Karpas-422 (cell line): Measurements from ENCODE around the gene ADCY7. TPM values are rescaled to one million over a fixed set of nuclear protein-coding genes. Genes with fewer than 3 reads are reported as not detected.

Experiments used
- DNase-seq: peaks from one replicate; pipeline ENCODE4 v3.0.0-alpha.2; 2015
- H2AFZ ChIP-seq: fragments of 200-600 bp; sonication (generic); 2 replicates; pipeline ENCODE4 v1.6.1; 2014; ENCODE audit warnings: antibody characterized with exemption, low read length, mixed read lengths
- H3K27ac ChIP-seq: fragments of 200-600 bp; sonication (generic); 2 replicates; pipeline ENCODE4 v1.5.1; 2014; ENCODE audit warnings: mild to moderate bottlenecking, low read length, moderate library complexity
- H3K27me3 ChIP-seq: fragments of 200-600 bp; sonication (generic); 2 replicates; pipeline ENCODE4 v1.6.1; 2014; ENCODE audit warnings: low read length, mixed read lengths
- H3K36me3 ChIP-seq: fragments of 200-600 bp; sonication (generic); 2 replicates; pipeline ENCODE4 v1.6.1; 2014; ENCODE audit warnings: low read length, mixed read lengths; ENCODE audit not compliant: insufficient read depth
- H3K4me1 ChIP-seq: fragments of 200-600 bp; sonication (generic); 2 replicates; pipeline ENCODE4 v1.6.1; 2014; ENCODE audit warnings: mild to moderate bottlenecking, low read length, mixed read lengths
- H3K4me2 ChIP-seq: fragments of 200-600 bp; sonication (generic); 2 replicates; pipeline ENCODE4 v1.6.1; 2014; ENCODE audit warnings: low read length, low read depth, mild to moderate bottlenecking; ENCODE audit not compliant: poor library complexity, severe bottlenecking
- H3K4me3 ChIP-seq: fragments of 200-600 bp; sonication (generic); 2 replicates; pipeline ENCODE4 v1.5.1; 2014; ENCODE audit warnings: mild to moderate bottlenecking, antibody characterized with exemption, low read length, mixed read lengths
- H3K79me2 ChIP-seq: fragments of 200-600 bp; sonication (generic); 2 replicates; pipeline ENCODE4 v1.6.1; 2014; ENCODE audit warnings: mild to moderate bottlenecking, low read length, mixed read lengths
- H3K9ac ChIP-seq: fragments of 200-600 bp; sonication (generic); 2 replicates; pipeline ENCODE4 v1.6.0; 2014; ENCODE audit warnings: low read length
- H3K9me2 ChIP-seq: fragments of 200-600 bp; sonication (generic), shearing (Covaris generic); replicated peaks from 2 replicates; pipeline ENCODE4 v1.6.0; 2014; ENCODE audit warnings: mild to moderate bottlenecking, low read length, moderate library complexity; ENCODE audit not compliant: insufficient read depth
- H3K9me3 ChIP-seq: fragments of 300-700, 200-600 bp; sonication (generic); 2 replicates; pipeline ENCODE4 v1.6.1; 2014; ENCODE audit warnings: low read length, mixed read lengths
- H4K20me1 ChIP-seq: fragments of 200-600 bp; sonication (generic); 2 replicates; pipeline ENCODE4 v1.6.1; 2014; ENCODE audit warnings: mild to moderate bottlenecking, antibody characterized with exemption, low read length, low read depth; ENCODE audit not compliant: insufficient read depth
- total RNA-seq: library from RNA; depleted of rRNA; stranded (reverse); fragments of >200 nt; shearing (Covaris generic); gene quantifications from 2 replicates; pipeline ENCODE4 v1.2.3, GENCODE V29; 2014; ENCODE audit warnings: low replicate concordance

ADCY7 gene
- total RNA-seq, 1 experiment from 2014 or later, result 27.5 TPM

- Histone ChIP-seq H3K79me2 (no peaks in the 10 kb centered on the region), H3K4me1 (no peaks in the 10 kb centered on the region), H2AFZ (no peak overlapping the region), H3K4me2 (no peak overlapping the region), H3K27me3 (no peaks in the 10 kb centered on the region), H3K9me3 (no peaks in the 10 kb centered on the region), H3K9ac (no peak overlapping the region), H3K36me3 (no peaks in the 10 kb centered on the region), H3K27ac (no peak overlapping the region), H3K9me2 (no peaks in the 10 kb centered on the region), H3K4me3 (no peak overlapping the region), H4K20me1 (no peaks in the 10 kb centered on the region)
- DNase-seq, result no peak
Observed at GRCh38 chr16:50253514-50253910, 12.8 kb upstream of the ADCY7 start.

- no peak for DNase-seq
- no peak overlapping the region for H3K9ac ChIP-seq
Observed at GRCh38 chr16:50254072-50254471, 12.3 kb upstream of the ADCY7 start.

GRCh38 chr16:50255538-50255937 is 10.8 kb upstream of the ADCY7 start:
- Histone ChIP-seq H3K4me2 (no peak overlapping the region), H3K27ac (no peak overlapping the region), H3K4me1 (no peaks in the 10 kb centered on the region), H3K79me2 (no peaks in the 10 kb centered on the region), H3K9me3 (no peaks in the 10 kb centered on the region), H3K9me2 (no peaks in the 10 kb centered on the region), H3K4me3 (no peak overlapping the region), H3K9ac (no peak overlapping the region), H3K36me3 (no peaks in the 10 kb centered on the region), H4K20me1 (no peaks in the 10 kb centered on the region), H2AFZ (no peak overlapping the region), H3K27me3 (no peaks in the 10 kb centered on the region)
- no peak for DNase-seq

More at GRCh38 chr16:50254072-50254471, 12.3 kb upstream of the ADCY7 start:
- Histone ChIP-seq H3K4me3 (no peak overlapping the region), H3K4me1 (no peaks in the 10 kb centered on the region), H3K9me3 (no peaks in the 10 kb centered on the region), H3K27me3 (no peaks in the 10 kb centered on the region), H3K79me2 (no peaks in the 10 kb centered on the region), H3K4me2 (no peak overlapping the region), H4K20me1 (no peaks in the 10 kb centered on the region), H3K27ac (no peak overlapping the region), H3K9me2 (no peaks in the 10 kb centered on the region), H3K36me3 (no peaks in the 10 kb centered on the region), H2AFZ (no peak overlapping the region)

GRCh38 chr16:50256604-50257003 is 9.7 kb upstream of the ADCY7 start:
- Histone ChIP-seq H3K9ac (no peak overlapping the region), H4K20me1 (no peaks in the 10 kb centered on the region), H3K27ac (no peak overlapping the region), H3K79me2 (no peaks in the 10 kb centered on the region), H3K27me3 (no peaks in the 10 kb centered on the region), H3K4me1 (no peaks in the 10 kb centered on the region), H3K9me2 (no peaks in the 10 kb centered on the region), H3K4me3 (no peak overlapping the region), H3K4me2 (no peak overlapping the region), H3K36me3 (no peaks in the 10 kb centered on the region), H2AFZ (no peak overlapping the region), H3K9me3 (no peaks in the 10 kb centered on the region)
- DNase-seq, result no peak

GRCh38 chr16:50257876-50258275 is 8.5 kb upstream of the ADCY7 start:
- no peak overlapping the region for H2AFZ ChIP-seq
- H3K4me1 ChIP-seq, result no peaks in the 10 kb centered on the region
- H3K4me2 ChIP-seq, result no peak overlapping the region
- H3K27me3 ChIP-seq, result no peaks in the 10 kb centered on the region
- H3K4me3 ChIP-seq, result no peak overlapping the region
- H3K9ac ChIP-seq, result no peak overlapping the region
- no peak for DNase-seq
- H4K20me1 ChIP-seq, result no peaks in the 10 kb centered on the region
- no peak overlapping the region for H3K27ac ChIP-seq
- no peaks in the 10 kb centered on the region for H3K79me2 ChIP-seq
- H3K9me2 ChIP-seq, result no peaks in the 10 kb centered on the region
- H3K36me3 ChIP-seq, result no peaks in the 10 kb centered on the region
- H3K9me3 ChIP-seq, result no peaks in the 10 kb centered on the region

- DNase-seq, result no peak
- no peaks in the 10 kb centered on the region for H3K79me2 ChIP-seq
- no peaks in the 10 kb centered on the region for H3K9me3 ChIP-seq
- peaks cover 8% of the 10 kb centered on the region for H3K4me1 ChIP-seq
- no peak overlapping the region for H2AFZ ChIP-seq
- no peaks in the 10 kb centered on the region for H3K9me2 ChIP-seq
- no peaks in the 10 kb centered on the region for H4K20me1 ChIP-seq
- H3K27me3 ChIP-seq, result no peaks in the 10 kb centered on the region
- no peak overlapping the region for H3K9ac ChIP-seq
- H3K4me2 ChIP-seq, result no peak overlapping the region
- no peak overlapping the region for H3K4me3 ChIP-seq
- H3K36me3 ChIP-seq, result no peaks in the 10 kb centered on the region
- no peak overlapping the region for H3K27ac ChIP-seq
Observed at GRCh38 chr16:50259334-50260205, 6.8 kb upstream of the ADCY7 start.

- Histone ChIP-seq H3K9me2 (no peaks in the 10 kb centered on the region), H3K36me3 (no peaks in the 10 kb centered on the region), H3K27ac (no peak overlapping the region), H3K9ac (no peak overlapping the region), H3K4me2 (no peak overlapping the region), H3K9me3 (no peaks in the 10 kb centered on the region), H4K20me1 (no peaks in the 10 kb centered on the region), H3K27me3 (no peaks in the 10 kb centered on the region), H2AFZ (no peak overlapping the region), H3K4me1 (peaks cover 9% of the 10 kb centered on the region), H3K4me3 (no peak overlapping the region), H3K79me2 (no peaks in the 10 kb centered on the region)
- DNase-seq, result no peak
Observed at GRCh38 chr16:50260206-50261159, 5.9 kb upstream of the ADCY7 start.

GRCh38 chr16:50261160-50261706 is 5.1 kb upstream of the ADCY7 start:
- no peak for DNase-seq
- Histone ChIP-seq H3K9ac (no peak overlapping the region), H3K4me1 (peaks cover 17% of the 10 kb centered on the region), H2AFZ (no peak overlapping the region), H3K27me3 (no peaks in the 10 kb centered on the region), H3K36me3 (no peaks in the 10 kb centered on the region), H3K27ac (no peak overlapping the region), H3K79me2 (no peaks in the 10 kb centered on the region), H4K20me1 (no peaks in the 10 kb centered on the region), H3K4me2 (no peak overlapping the region), H3K4me3 (no peak overlapping the region), H3K9me3 (no peaks in the 10 kb centered on the region), H3K9me2 (no peaks in the 10 kb centered on the region)
